Erythroblast (primary cell): Measurements from ENCODE around the gene OSBPL9.
A peak's percentile ranks its signal among the peaks of the same experiment; 100 is the strongest.

Experiments used
- GATA1 ChIP-seq: IDR thresholded peaks from 2 replicates; pipeline ENCODE4 v1.6.1; 2011; ENCODE audit warnings: low read depth, mild to moderate bottlenecking, control low read depth, low read length, moderate library complexity
- POLR2A ChIP-seq: IDR thresholded peaks from 2 replicates; pipeline ENCODE4 v1.6.1; 2011; ENCODE audit warnings: mild to moderate bottlenecking, low read length

DNA sequence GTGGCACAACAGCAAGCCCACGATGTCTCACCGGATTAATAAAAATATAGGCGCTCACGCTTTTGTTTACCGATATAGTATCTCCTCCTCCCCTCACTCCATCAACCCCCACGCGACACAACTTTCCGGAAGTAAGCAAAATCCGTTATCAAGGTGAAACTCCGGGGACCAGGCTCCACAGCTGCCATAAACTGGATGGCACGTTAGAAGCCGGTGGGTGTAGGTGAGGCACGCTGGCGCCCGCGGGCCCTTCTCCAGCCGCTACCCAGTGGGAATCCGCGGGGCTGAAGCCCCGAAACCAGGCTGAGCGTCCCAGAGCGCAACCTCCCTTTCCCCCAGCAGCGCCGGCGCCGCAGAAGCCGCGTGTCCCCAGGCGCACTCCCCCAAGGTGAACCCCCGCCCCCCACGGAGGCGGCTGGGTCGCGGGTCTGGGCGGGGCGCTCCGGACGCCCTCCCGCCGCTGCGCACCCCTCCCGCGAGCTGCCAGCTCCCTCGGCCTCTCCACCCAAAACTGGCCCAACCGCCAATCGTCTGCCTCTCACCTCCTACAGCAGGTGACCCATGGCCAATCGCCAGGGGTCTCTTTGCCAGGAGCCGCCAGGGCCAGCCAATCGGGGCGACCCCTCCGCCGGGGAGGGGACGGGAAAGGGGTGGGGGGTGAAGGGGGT, 112.4 kb downstream of the OSBPL9 start:
- TF ChIP-seq POLR2A, result peak; percentile 50
- TF ChIP-seq GATA1, result no peak
